IMR-90 (cell line): ENCODE measurements around the gene FSTL5. TPM values are rescaled to one million over a fixed set of nuclear protein-coding genes. Genes with fewer than 3 reads are reported as not detected.

Experiments
- ATAC-seq: fragments of 200-7000 bp; cut with Tn5 transposase; 2 replicates; pipeline ENCODE4 v1.9.1; 2020; ENCODE audit warnings: low read depth, mild to moderate bottlenecking, moderate library complexity
- BruUV-seq: library from RNA; stranded (reverse); fragments of 400-500 nt; replicated peaks from 2 replicates; lab custom pipeline; 2021; lab: Mats Ljungman, UMichigan
- CTCF ChIA-PET: fragments of 300-600 bp; formaldehyde crosslinking; extraction: SDS; loops from one replicate; lab custom pipeline; 2021; ENCODE audit warnings: antibody characterized with exemption; lab: Yijun Ruan, JAX
- POLR2A ChIA-PET: fragments of 300-600 bp; sonication (Branson Sonifier 250); formaldehyde crosslinking; loops from one replicate; lab custom pipeline; 2022; ENCODE audit warnings: antibody characterized with exemption; ENCODE audit not compliant: unreplicated experiment; lab: Charles Lee
- DNase-seq: peaks from one replicate; pipeline ENCODE4 v3.0.0; 2013
- H2AFZ ChIP-seq: replicated peaks from 2 replicates; pipeline ENCODE3; 2013; ENCODE audit warnings: low read length, mild to moderate bottlenecking; ENCODE audit not compliant: poor library complexity
- H2AK5ac ChIP-seq: 2 replicates; pipeline ENCODE4 v1.6.1; 2013; ENCODE audit warnings: low read depth, low read length, inconsistent platforms
- H2AK9ac ChIP-seq: replicated peaks from 2 replicates; pipeline ENCODE3; 2013; ENCODE audit warnings: mild to moderate bottlenecking, low read depth, low read length, moderate library complexity; ENCODE audit not compliant: poor library complexity
- H2BK120ac ChIP-seq: 2 replicates; pipeline ENCODE4 v1.6.1; 2013; ENCODE audit warnings: low read depth, low read length, inconsistent platforms
- H2BK15ac ChIP-seq: 3 replicates; pipeline ENCODE4 v1.6.1; 2013; ENCODE audit warnings: low read depth, low read length, inconsistent platforms
- H2BK20ac ChIP-seq: 2 replicates; pipeline ENCODE4 v1.6.1; 2013; ENCODE audit warnings: low read depth, mild to moderate bottlenecking, inconsistent platforms, low read length, moderate library complexity
- H2BK5ac ChIP-seq: 2 replicates; pipeline ENCODE4 v1.6.1; 2013; ENCODE audit warnings: mild to moderate bottlenecking, low read depth, low read length, inconsistent platforms; ENCODE audit not compliant: poor library complexity, severe bottlenecking
- H3K14ac ChIP-seq: replicated peaks from 2 replicates; pipeline ENCODE4 v1.6.1; 2013; ENCODE audit warnings: low read depth, low read length, inconsistent platforms
- H3K18ac ChIP-seq: 2 replicates; pipeline ENCODE4 v1.6.1; 2013; ENCODE audit warnings: low read depth, low read length, control low read depth
- H3K23ac ChIP-seq: 2 replicates; pipeline ENCODE4 v1.6.1; 2013; ENCODE audit warnings: low read depth, low read length, inconsistent platforms
- H3K27ac ChIP-seq: 2 replicates; pipeline ENCODE4 v1.5.1; 2013; ENCODE audit warnings: mild to moderate bottlenecking, control low read depth, low read length; ENCODE audit not compliant: insufficient read depth
- H3K27me3 ChIP-seq: 2 replicates; pipeline ENCODE4 v1.6.1; 2013; ENCODE audit warnings: low read length; ENCODE audit not compliant: control insufficient read depth, insufficient read depth
- H3K36me3 ChIP-seq: 2 replicates; pipeline ENCODE4 v1.6.1; 2013; ENCODE audit warnings: low read length, mixed read lengths; ENCODE audit not compliant: control insufficient read depth, insufficient read depth
- H3K4ac ChIP-seq: 2 replicates; pipeline ENCODE4 v1.6.1; 2013; ENCODE audit warnings: low read depth, low read length, inconsistent platforms
- H3K4me1 ChIP-seq: 2 replicates; pipeline ENCODE4 v1.6.1; 2013; ENCODE audit warnings: low read length, mixed read lengths; ENCODE audit not compliant: control insufficient read depth, insufficient read depth
- H3K4me2 ChIP-seq: 2 replicates; pipeline ENCODE4 v1.6.1; 2013; ENCODE audit warnings: low read depth, mild to moderate bottlenecking, control low read depth, low read length, moderate library complexity
- H3K4me3 ChIP-seq: 2 replicates; pipeline ENCODE4 v1.5.1; 2013; ENCODE audit warnings: low read depth, mild to moderate bottlenecking, control low read depth, low read length, moderate library complexity; ENCODE audit not compliant: insufficient read depth
- H3K56ac ChIP-seq: 2 replicates; pipeline ENCODE4 v1.6.1; 2013; ENCODE audit warnings: low read length, inconsistent platforms; ENCODE audit not compliant: insufficient read depth; ENCODE audit errors: extremely low read depth
- H3K79me1 ChIP-seq, 2 experiments: 2 replicates each; pipeline ENCODE4 v1.6.1; 2013; ENCODE audit warnings: low read length in 2 of 2, inconsistent platforms in 1 of 2, low read depth in 1 of 2
- H3K9ac ChIP-seq: 2 replicates; pipeline ENCODE4 v1.6.1; 2013; ENCODE audit warnings: low read depth, low read length, control low read depth
- H3K9me1 ChIP-seq: 2 replicates; pipeline ENCODE4 v1.6.1; 2013; ENCODE audit warnings: low read length, inconsistent platforms; ENCODE audit not compliant: insufficient read depth
- H3K9me3 ChIP-seq: 2 replicates; pipeline ENCODE4 v1.6.1; 2013; ENCODE audit warnings: low read length; ENCODE audit not compliant: control insufficient read depth, insufficient read depth
- H4K20me1 ChIP-seq: 2 replicates; pipeline ENCODE4 v1.6.1; 2013; ENCODE audit warnings: low read length, inconsistent platforms; ENCODE audit not compliant: insufficient read depth
- H4K5ac ChIP-seq: 2 replicates; pipeline ENCODE4 v1.6.1; 2013; ENCODE audit warnings: mild to moderate bottlenecking, low read depth, low read length, control low read depth
- H4K8ac ChIP-seq, 2 experiments: 2 replicates each; pipeline ENCODE4 v1.6.1; 2013; ENCODE audit warnings: low read depth in 2 of 2, low read length in 2 of 2, control low read depth in 1 of 2, inconsistent platforms in 1 of 2
- H4K91ac ChIP-seq: 2 replicates; pipeline ENCODE4 v1.6.1; 2013; ENCODE audit warnings: low read depth, low read length, inconsistent platforms; ENCODE audit not compliant: insufficient read depth
- MXI1 ChIP-seq: IDR thresholded peaks from 2 replicates; pipeline ENCODE4 v1.6.1; 2012; ENCODE audit warnings: low read depth, mild to moderate bottlenecking, low read length, moderate library complexity, borderline replicate concordance
- WGBS, 2 experiments: methylation state at CpG; one replicate each; pipeline versions ENCODE4 v1.1.5 to v1.1.7; 2013; ENCODE audit warnings: missing lambda C conversion rate in 2 of 2; ENCODE audit not compliant: insufficient read length in 1 of 2; ENCODE audit errors: extremely low coverage in 2 of 2; 5-methylcytosine and 5-hydroxymethylcytosine counted together
- dilution Hi-C: fragments of 300-500 bp; cut with HindIII; formaldehyde crosslinking; loops from one replicate; pipeline ENCODE4 v1.14.3; 2018; ENCODE audit warnings: low sequenced_read_pairs; ENCODE audit not compliant: unreplicated experiment
- in situ Hi-C: fragments of 300-500 bp; cut with MboI; formaldehyde crosslinking; loops from 3 replicates; pipeline ENCODE4 v1.14.3; 2019; ENCODE audit warnings: low sequenced_read_pairs, inconsistent platforms, mixed read lengths
- intact Hi-C: fragments of 100-400 bp; cut with micrococcal nuclease; formaldehyde crosslinking; loops from 2 replicates; pipeline ENCODE4 v1.10.0; 2022
- polyA plus RNA-seq, 3 experiments: library from polyadenylated mRNA; depleted of rRNA; stranded (reverse); fragments of >200 nt; gene quantifications; 2 replicates each; pipeline ENCODE4 v1.2.3, GENCODE V29; 2012; ENCODE audit warnings: low replicate concordance in 1 of 3
- total RNA-seq: library from RNA; depleted of rRNA; stranded (reverse); fragments of >200 nt; gene quantifications from 2 replicates; pipeline ENCODE4 v1.2.3, GENCODE V29; 2012
- TF ChIP-seq, protein P1 (sequence below): fragments of 150-350 bp; IDR thresholded peaks from 2 replicates; pipeline ENCODE4 v1.6.1; 2016; ENCODE audit warnings: low read depth, mild to moderate bottlenecking, low read length, moderate library complexity, borderline replicate concordance

The FSTL5 gene
- total and polyA plus RNA-seq, 2 of the 4 experiments (the other 2 are of a cell fraction) = under 0.01 TPM; not detected in 1

DNA sequence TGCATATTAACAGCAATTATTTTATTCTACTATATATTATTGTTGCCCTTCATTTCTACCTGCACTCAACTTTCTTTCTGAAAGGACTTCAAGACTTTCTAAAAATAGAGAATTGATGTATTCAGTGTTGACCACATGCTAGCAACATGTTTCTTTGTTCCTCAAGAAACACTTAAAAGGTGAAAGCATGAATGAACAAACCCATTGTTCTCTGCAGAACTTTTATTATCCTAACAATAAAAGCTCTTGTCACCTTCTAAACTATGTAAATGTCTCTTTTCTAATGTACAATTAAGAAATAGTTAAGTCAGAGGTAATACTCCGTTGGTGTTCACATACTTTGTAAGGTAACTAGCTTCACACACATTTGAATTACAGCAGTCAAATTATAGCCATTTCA, 638.7 kb downstream of the FSTL5 start:
- intact Hi-C loops (no loop called here), dilution Hi-C loops (no loop called here), in situ Hi-C loops (no loop called here)
- no peak overlapping the region for H4K8ac ChIP-seq
- no peak overlapping the region for H2AK5ac ChIP-seq
- POLR2A ChIA-PET = no interaction called here
- CTCF ChIA-PET = no interaction called here
- H2AK9ac ChIP-seq = no peak overlapping the region
- no peak overlapping the region for H3K4ac ChIP-seq
- H2BK20ac ChIP-seq = no peak overlapping the region
- BruUV-seq = no TSS peak
- H3K4me1 ChIP-seq = no peaks in the 10 kb centered on the region
- H3K27me3 ChIP-seq = no peaks in the 10 kb centered on the region
- no peaks in the 10 kb centered on the region for H3K79me1 ChIP-seq
- no peak overlapping the region for H2AFZ ChIP-seq
- H2BK5ac ChIP-seq = no peak overlapping the region
- H3K56ac ChIP-seq = no peak overlapping the region
- H3K27ac ChIP-seq = no peak overlapping the region
- no peak overlapping the region for H3K14ac ChIP-seq
- no peak for TF ChIP-seq MXI1
- TF ChIP-seq, protein P1, sequence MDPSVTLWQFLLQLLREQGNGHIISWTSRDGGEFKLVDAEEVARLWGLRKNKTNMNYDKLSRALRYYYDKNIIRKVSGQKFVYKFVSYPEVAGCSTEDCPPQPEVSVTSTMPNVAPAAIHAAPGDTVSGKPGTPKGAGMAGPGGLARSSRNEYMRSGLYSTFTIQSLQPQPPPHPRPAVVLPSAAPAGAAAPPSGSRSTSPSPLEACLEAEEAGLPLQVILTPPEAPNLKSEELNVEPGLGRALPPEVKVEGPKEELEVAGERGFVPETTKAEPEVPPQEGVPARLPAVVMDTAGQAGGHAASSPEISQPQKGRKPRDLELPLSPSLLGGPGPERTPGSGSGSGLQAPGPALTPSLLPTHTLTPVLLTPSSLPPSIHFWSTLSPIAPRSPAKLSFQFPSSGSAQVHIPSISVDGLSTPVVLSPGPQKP = no peak
- no peak for DNase-seq
- no peaks in the 10 kb centered on the region for H3K9me1 ChIP-seq
- no CpG with 5 or more reads among the region's 1 CpG for WGBS, 2 experiments
- H3K9me3 ChIP-seq = no peaks in the 10 kb centered on the region
- no peak overlapping the region for H3K9ac ChIP-seq
- no peak for ATAC-seq
- no peak overlapping the region for H4K5ac ChIP-seq
- H3K36me3 ChIP-seq = no peaks in the 10 kb centered on the region
- no peak overlapping the region for H3K4me3 ChIP-seq
- H3K23ac ChIP-seq = no peak overlapping the region
- no peak overlapping the region for H3K18ac ChIP-seq
- H2BK120ac ChIP-seq = no peak overlapping the region
- H4K20me1 ChIP-seq = no peaks in the 10 kb centered on the region
- H3K4me2 ChIP-seq = no peak overlapping the region
- H4K91ac ChIP-seq = no peak overlapping the region
- no peak overlapping the region for H2BK15ac ChIP-seq
